Activated naive CD4-positive, alpha-beta T cell treated with anti-CD3 and anti-CD28 coated beads, Interleukin-2, amount 50 U/mL, for 16 hours (primary cell): ENCODE data around the gene EEA1.
"Not testable (repeated sequence)": the region's sequence is repeated elsewhere in the genome, so short reads cannot be mapped to it uniquely, and the experiment has no call there.

Source experiments
- DNase-seq: peaks from one replicate; pipeline ENCODE4 v3.0.0-alpha.2; 2020

The EEA1 gene

DNA sequence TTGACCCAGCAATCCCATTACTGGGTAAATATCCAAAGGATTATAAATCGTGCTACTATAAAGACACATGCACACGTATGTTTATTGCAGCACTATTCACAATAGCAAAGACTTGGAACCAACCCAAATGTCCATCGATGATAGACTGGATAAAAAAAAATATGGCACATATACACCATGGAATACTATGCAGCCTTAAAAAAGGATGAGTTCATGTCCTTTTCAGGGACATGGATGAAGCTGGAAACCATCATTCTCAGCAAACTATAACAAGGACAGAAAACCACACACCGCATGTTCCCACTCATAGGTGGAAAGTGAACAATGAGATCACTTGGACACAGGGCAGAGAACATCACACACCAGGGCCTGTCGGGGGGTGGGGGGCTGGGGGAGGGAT is 134.7 kb downstream of the EEA1 start:
- not testable (repeated sequence) for DNase-seq

DNA sequence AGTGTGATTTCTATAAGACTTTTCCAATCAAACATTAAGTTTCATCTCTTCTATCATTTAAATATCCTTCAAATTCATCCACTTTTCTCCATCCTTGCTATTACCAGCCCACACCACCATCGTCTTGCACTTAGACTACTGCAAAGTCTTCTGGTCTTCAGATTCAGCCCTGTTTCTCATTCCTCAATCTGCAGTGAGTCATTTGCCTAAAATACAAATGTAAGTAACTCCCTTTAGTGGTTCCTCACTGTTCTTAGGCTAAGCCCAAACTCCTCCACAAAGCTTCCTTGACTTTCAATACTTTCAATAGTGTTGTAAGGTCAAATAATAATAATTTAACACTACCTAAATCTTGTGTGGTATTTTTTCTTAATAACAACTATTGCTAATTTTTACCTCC is 143.1 kb downstream of the EEA1 start:
- DNase-seq: no peak

DNA sequence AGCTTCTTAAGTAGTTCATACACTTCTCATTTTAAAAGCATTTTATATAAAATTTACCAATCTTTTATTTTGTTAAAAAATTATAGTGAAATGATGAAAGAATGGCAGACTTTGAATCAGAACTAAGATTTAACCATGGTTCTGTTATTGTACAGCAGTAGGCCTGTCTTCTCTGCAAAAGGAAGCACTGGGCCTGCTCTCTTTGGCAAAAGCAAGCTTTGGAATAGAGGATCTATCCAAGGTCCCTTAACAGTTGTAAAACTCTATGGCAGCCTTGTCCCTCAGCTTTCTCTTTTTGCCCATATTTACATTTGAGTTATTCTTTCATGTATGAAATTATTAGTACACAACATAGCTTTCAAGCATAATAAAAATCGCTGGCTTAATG is 143.5 kb downstream of the EEA1 start:
- no peak for DNase-seq

DNA sequence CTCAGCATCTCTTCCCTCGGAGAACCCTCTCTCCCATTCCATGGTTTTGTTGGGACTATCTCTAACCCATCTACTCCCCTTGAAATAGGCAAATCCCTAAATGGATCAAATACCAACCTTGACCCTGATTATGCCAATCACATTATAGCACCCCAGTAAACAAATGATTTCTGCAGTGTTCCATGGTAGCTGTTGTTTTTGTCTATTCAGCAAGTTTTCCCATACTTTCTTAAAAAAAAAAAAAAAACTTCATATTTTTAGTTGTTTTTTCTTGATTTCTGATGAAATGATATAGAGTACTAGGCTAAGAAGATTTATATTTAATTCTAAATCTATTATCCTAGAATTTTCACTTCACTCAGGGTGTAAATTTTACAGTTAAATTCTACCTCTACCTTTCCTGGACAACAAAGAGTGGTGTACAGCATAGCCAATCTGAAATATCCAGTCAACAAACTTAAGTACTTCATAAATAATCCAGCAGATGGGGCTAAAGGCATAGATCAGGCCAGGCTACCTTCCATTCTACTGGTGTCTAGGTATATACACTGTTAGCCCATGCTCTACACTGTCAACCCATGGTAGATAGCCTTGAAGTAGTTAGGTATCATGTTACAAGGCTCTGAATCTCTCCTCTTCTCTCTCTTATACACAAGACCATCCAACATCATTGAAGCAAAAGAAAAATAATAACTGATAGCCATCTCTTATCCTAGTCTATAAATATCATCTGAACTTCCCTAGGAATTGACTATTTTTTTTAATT is 144.1 kb downstream of the EEA1 start:
- no peak for DNase-seq

DNA sequence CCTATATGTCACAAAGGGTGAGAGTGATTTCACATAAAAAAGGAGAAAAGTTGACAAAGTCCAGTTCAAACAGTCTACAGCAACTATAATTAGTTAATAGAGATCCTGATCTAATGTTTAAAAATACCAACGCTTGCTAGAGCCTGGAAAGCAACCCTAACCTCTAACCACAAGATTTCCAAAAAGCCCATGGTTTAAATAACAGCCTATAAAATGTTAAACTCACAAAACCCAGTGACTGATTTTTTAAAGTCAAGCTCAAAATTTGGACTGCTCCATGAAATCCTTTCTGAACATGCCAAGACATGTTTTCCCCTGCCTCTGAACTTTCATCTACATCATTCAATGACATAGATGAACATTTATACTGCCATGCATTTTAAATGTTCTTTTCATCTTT is 144.7 kb downstream of the EEA1 start:
- no peak for DNase-seq

DNA sequence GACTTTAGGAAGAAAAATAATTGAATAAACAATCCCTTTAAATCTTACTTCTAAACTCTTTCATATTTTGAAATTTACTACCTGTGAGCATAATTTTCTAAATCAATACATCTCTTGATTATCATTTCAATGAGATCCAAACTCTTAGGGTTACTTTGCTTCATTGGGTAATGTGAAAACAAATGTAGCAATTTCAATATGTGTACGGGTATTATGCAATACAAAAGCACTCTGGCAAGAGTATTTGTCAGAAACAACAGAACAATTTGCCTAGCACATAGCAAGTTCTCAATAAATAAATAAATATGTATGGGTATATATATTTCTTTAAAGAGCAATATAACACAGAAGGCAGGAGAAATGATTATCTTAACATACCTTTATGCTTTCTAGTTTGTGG is 149.2 kb downstream of the EEA1 start:
- no peak for DNase-seq

DNA sequence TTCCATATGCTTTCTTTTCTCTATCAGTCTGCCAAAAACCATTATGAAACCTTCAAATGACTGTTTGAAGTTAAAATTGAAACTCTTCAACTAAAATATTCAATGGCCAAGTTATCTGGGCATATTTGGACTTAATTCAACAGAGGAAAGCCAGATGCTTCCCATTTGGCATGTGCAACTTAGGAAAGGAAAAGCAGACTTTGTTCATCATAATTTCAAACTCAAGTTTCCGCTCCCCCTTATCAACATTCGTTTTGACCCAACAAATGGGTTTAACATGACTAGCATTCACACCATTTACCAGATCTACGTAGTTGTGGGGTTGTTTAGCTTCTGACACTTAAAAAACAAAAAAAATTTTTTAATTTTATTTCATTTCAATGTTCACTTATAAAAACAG is 150.6 kb downstream of the EEA1 start:
- no peak for DNase-seq

DNA sequence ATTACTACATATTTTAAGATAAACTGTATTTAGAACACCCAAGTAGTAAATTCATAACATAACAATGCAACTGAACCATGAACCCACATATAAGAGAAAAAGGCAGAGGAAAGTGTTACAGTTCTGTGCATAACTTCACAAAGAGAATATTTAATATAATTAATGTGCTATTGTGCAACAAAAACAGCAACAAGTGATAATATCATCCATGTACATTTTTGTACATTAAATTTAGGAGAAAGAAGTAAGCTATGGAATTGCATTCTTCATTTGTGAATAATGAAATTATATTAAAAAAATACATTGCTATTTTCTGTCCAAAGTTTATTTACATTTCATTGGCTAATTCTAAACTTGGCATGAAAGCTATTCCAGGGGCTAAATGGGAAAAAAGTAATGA is 153.7 kb downstream of the EEA1 start:
- no peak for DNase-seq

DNA sequence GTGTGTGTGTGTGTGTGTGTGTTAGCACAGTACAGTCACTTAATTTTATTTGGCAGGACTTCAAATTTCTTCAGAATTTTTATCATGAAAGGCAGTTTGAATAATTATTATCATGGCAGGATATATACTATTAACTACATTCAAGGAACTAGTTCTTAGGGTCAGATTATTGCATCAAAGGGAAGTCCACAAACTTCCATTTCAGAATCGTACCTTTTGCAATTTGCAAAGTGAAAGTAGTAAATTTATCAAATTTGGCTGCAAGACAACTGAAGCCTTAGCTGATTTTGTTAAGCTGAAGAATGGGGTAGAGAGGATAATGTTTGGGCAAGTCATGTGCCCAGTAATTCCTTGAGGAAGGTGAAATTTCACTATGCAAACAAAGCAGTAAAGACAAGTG is 158.1 kb downstream of the EEA1 start:
- DNase-seq: no peak

DNA sequence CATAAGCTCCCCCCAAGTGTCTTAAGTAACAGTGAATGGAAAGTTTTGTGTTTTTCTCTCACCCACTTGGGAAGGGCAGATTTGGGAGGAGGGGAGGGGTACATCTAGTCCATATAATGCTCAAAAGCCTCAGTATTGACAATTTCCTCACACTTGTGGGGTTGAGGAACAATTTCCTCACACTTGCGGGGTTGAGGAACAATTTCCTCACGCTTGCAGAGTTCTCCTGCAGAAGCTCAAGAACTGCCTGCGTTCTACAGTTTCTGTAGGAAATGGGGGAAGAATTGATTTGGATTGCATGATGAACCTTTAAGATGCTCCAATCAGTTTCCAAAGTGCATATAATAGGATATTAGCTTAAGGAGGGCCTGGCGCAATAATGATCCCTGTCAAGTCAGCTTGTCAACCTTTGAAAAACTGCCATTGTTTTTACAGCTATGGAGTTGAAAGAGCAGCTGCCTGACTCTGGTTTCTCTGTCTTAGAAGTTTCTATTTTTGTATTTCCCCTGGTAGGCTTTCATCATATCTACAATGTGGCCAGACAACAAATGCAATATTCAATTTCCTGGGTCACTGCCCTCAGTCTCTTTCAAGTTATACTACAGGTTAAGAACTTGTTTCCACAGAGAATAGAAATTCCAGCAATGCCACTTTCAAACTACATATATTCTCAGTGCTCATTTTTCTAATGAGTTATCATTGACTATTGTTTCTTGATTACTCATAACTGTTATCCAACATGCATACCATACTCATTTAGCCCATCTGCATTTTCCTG is 159.8 kb downstream of the EEA1 start:
- DNase-seq: no peak

DNA sequence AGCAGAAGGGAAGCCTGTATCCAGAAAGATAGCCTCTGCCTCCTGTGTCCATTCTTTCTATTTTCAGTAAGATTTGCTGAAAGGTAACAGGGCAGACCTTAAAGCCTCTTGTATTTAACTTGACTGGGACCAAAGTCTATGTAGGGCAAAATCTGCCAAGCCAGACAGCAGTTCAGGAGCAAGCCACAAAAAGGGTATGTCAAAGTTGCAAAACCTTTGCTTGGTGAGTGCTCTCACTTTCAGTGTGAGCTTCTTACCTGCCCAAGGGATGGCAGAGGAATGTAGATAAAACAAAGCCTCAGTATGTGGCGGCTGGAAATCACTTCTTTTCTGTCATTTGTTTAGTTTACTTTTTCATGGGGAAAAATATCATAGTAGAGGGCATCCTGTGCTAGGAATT is 163.2 kb downstream of the EEA1 start:
- DNase-seq: no peak

DNA sequence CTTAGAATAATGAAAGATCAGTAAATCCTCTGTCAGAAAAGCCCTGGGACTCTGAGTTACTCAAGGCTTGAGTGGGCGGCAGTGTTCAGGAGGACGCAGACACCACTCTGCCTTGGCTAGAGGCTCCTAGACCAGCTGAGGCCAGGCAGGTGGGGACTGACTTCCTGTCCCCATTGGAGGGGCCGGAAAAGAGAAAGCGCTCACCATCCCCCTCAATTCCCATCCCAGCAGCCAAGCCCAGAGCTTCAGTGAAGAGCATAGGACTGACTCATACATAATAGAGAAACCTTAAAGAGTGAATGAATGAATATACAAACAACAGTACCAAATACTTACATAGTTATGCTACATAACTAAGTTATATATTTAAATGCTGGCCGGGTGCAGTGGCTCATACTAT is 164.3 kb downstream of the EEA1 start:
- DNase-seq: no peak

DNA sequence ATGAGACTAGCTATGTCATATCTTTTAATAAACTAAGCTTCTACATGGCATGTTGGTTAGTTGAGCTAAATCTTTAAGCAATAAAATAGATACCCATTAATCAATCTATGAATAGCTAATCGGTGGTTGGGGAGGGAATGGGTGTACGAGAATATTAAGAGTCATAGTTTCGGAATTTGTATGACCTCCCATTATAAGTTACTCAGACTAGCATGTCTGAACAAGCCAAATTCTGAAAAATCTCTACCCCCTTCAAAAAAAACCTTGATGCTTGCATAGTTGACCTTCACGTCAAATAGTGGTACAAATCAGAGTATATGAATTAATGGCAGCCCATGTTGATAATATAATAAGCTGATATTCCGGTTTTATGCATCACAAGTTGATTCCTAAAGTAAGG is 166.3 kb downstream of the EEA1 start:
- no peak for DNase-seq

DNA sequence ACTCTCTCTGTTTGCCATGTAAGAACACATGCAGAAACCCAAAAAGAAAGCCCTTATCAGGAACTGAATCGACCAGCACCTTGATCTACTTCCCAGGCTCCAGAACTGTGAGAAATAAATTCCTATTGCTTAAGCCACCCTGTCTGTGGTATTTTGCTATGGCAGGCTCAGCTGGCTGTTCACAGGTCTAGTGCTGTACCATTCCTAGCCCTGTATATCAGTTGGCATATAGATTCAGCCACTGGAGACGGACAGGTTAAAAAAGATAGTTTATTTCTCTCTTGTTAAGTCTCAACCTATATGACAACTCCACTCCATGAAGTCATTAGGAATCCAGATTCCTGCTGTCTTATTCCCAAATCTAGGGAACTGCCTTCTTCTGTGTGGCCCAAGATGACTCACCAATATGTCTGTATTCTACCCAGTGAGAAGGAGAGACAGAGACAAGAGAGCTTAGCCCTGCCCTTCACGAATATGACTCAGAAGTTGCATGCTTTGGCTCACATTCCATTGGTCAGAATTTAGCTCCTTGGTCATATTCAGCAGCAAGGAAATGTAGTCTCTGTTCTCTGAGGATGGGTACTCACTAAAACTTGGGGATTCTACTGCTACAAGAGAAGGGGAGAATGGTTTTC is 169.3 kb downstream of the EEA1 start:
- DNase-seq: no peak

DNA sequence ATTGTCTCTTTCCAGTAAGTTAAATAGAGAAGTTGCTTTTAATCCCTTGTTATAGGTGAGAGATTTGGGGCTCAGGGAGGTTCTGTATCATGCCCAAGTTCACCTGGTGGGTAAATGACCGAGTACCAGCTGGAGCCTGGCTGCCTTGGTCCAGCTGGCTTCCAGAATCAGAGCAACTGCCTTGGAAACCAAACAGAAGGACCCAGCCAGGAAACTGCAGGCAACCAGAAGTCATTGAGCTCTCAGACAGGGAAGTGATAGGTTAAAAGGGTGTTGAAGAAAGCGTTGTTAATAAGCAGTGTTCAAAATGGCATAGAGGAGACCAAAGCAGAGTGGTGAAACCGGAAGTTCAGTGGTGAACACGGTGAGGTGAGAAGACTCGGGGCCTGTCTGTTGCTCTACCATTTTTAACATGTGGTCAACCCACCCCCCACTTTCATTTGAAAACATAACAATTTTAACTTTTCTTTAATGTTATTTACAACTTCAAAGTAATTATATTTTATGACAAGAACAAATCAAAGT is 171.4 kb downstream of the EEA1 start:
- DNase-seq: no peak

DNA sequence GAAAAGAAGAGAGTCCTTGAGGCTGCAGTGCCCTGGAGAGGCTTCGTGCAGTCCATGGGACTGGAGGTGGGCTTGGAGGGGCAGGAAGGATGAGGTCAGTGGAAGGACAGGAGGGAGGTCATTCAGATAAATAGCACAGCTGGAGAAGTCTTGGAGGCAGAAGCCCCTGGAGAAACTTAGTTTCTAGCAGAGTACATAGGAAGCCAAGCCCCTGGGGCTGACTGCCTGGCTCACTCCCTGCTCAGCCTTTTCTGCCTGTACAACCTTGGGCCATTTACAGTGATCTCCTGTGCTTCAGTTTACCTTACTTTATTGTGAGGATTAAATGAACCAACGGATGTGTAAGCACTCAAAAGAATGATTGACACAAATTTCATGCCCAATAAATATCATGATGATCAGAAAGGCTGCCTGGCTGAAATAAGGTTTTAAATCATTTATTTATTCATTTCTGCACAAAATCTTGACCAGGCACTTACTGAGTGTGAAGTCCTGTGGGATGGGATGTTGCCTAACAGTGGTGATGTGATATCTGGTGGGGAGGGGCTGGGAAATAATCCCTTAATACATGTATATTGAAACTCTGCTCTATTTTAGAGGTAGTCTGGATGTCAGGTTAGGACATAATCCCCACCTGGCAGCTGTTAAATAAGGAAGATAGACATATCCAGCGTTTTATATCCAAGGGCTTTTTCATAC is 172.0 kb downstream of the EEA1 start:
- no peak for DNase-seq

DNA sequence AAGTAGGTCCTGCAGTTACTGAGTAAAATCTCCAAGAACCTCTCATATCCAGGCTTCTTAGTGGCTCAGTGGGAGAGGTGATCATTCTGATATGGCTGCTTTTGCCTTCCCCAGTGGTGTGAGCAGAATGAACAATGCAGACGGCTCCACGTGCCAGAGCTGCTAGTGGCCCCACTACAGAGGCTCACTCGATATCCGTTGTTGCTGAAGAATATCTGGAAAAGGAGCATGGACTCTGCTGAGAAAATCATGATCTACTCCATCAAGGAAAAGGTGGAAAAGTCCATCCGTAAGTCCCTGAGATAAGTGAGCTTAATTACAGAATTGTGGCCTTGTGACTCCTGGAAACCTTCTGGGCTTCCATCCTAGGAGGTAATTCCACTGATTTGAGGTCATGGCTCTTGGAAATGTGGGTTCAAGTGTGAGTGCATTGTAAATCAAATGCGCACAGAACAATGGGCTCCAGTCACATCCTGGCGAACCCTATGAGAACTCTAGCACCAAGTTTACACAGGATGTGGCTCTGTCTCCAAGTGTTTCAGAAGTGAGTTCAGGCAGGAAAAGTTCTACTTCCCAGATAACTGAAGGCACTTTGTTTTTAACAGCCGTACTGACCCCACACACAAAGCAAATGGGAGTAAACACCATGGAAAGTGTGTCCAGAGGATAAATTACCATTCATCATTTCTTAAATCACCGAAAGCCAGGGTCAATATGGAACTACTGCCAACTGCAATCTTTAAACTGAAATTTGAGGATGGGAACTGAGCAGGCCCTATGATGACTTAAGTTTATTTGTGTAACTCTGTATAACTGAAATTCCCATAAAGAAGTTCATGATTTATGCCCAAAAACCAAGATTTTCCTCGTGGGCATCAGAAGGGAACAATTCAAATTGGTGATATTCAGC is 174.9 kb downstream of the EEA1 start:
- DNase-seq: no peak

DNA sequence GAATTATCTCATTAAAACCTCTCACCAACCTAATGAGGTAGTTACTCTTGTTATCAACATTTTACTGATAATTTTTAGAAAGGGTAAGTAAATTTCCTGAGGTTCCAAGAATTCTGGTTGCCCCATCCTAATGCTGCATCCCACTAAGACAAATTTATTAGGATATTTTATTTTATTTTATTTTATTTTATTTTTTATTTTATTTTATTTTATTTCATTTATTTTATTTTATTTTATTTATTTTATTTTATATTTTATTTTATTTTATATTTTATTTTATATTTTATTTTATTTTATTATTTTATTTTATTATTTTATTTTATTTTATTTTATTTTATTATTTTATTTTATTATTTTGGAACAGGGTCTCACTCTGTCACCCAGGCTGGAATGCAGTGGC is 179.4 kb downstream of the EEA1 start:
- not testable (repeated sequence) for DNase-seq

DNA sequence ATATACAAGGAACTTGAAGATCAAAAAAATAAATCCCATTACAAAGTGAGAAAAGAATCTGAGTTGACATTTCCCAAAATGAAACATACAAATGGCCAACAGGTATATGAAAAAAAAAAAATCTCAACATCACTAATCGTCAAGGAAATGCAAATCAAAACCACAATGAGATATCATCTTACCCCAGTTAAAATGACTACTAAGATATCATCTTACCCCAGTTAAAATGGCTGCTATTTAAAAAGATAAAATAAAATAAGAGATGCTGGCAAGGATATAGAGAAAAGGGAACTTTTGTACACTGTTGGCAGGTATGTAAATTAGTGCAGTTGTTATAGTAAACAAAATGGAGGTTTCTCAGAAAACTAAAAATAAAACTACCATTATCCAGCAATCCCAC is 181.9 kb downstream of the EEA1 start:
- DNase-seq: no peak

DNA sequence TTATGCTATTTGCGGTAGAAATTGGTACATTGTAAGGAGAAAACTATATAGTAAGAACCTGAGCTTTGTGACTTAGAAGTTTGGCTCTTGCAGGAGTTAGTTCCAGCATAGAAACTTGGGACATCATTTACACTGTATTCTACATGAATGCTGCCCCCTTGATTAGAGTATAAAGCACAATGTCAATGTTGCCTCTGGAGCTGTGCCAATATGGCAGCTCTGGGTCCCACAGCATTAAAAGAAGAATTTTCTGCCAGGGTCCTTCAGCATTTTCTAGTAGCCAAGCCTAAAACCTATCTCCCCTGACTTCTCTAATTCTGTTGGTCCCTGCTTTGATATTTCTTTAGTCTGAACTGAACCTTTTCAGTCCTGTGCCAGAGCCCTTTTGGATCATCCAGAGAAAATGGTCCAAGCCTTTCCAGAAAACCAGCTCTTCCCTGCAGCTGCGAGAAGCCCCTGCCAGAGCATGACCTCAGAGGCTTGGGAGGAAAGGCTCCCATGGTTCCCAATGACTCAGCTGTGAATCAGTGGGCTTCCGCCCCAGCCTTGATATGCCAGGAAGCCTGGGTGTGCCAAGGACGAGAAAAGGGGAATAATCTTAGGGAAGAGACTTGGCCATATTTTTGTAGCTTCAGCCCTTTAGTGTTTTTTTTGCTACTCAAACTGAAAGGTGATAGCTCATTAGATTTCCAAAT is 183.1 kb downstream of the EEA1 start:
- no peak for DNase-seq

DNA sequence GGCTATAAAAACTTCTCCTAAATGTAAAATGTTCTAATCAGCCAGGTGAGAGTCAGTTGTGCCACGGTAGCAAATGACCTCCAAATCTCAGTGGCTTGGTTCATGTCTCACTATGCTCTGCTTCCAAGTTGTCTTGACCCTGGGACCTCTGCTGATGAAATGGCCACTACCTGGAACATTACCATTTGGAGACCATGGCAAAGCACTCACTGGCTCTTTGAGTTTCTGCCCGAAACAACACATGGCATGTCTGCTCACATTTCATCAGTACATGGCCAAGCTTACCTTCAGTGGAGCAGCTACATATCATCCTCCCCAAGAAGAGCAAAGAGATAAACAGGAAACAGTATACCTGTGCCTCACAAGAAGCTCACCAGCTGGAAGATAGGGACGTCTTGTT is 186.1 kb downstream of the EEA1 start:
- no peak for DNase-seq

DNA sequence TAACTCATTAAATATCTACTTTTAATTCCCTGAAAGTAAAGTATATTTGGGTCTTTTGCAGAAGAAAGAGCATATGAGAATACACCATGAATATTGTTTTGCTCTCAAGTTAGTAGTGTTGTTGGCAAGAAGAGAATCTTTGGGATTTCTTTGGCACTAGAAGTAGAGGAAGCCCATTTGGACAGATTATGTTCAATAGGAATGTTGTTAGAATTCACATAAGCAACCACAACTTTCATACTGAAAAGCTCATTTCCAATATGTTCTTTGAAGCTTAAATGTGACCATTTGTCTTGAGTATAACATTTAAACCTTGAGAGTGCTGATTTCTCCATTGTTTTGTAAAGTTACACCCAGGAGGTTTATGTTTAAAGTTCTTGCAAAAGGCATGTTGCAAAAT is 188.7 kb downstream of the EEA1 start:
- no peak for DNase-seq
